ENCODE results near the gene CCL16. TPM values are rescaled to one million over a fixed set of nuclear protein-coding genes. Genes with fewer than 3 reads are reported as not detected.

Gene CCL16
- total and polyA plus RNA-seq, 8 donors, result 0.14 to 0.30 TPM; not detected in 6

GRCh38 chr17:35930211-35931065, 50.9 kb downstream of the CCL16 start, which contains the start of gene RDM1:
TSS of gene RDM1 (minus strand) at chr17:35930773. CDS start at chr17:35930727, 46 bp downstream.
- Histone ChIP-seq H3K36me3 (no peaks in the 10 kb centered on the region), H3K9me3 (no peaks in the 10 kb centered on the region), H3K4me1 (peaks cover 0 to 4% (median 0%) of the 10 kb centered on the region in 3 donors), H3K4me3 (peak within 1 kb of the TSS in 3 of 4 donors; percentile 22 to 43 (median 26)), H3K27ac (no peak within 1 kb of the TSS), H3K27me3 (no peaks in the 10 kb centered on the region)
- TF ChIP-seq CTCF (IDR thresholded peaks at IDR 0.05), result no peak
- FAIRE-seq (no peak), ATAC-seq (peak; percentile 64 to 96 (median 84)), DNase-seq (peak; percentile 15 to 75 (median 43))
- 2 to 3% methylated on average over 35 of the region's 35 CpGs for WGBS, 2 donors
- intact Hi-C loops (cut with DNase I), result no loop called here

GRCh38 chr17:35927714-35928113, 53.6 kb downstream of the CCL16 start:
- no peaks in the 10 kb centered on the region for H3K27me3 ChIP-seq
- no peak overlapping the region for H3K4me3 ChIP-seq
- H3K36me3 ChIP-seq, result no peaks in the 10 kb centered on the region
- FAIRE-seq (no peak), ATAC-seq (no peak), DNase-seq (no peak)
- H3K4me1 ChIP-seq, result peaks cover 0 to 4% (median 0%) of the 10 kb centered on the region in 3 donors
- no peaks in the 10 kb centered on the region for H3K9me3 ChIP-seq
- TF ChIP-seq CTCF (IDR thresholded peaks at IDR 0.05), result no peak
- intact Hi-C loops (cut with DNase I), result no loop called here
- H3K27ac ChIP-seq, result no peak overlapping the region

Other genes starting within 250 kb of the CCL16 start
- gene RASL10B, start 249.9 kb downstream of the CCL16 start, total RNA-seq, result 1 to 10 TPM; 3.1 to 4.9 (median 4.0) TPM
- 1 to 10 TPM; 2.5 to 6.3 TPM for gene RASL10B, start 249.9 kb downstream of the CCL16 start, polyA plus RNA-seq
- gene GAS2L2, start 228.3 kb downstream of the CCL16 start, total RNA-seq, result under 1 TPM; 0.03 to 0.15 (median 0.07) TPM
- gene GAS2L2, start 228.3 kb downstream of the CCL16 start, polyA plus RNA-seq, result under 1 TPM in 1 of 2 donors, not detected in 1; 0.33 TPM
- gene C17orf50, start 220.6 kb downstream of the CCL16 start, total RNA-seq, result under 1 TPM in 2 of 6 donors, not detected in 4; 0.17 to 0.28 TPM
- under 1 TPM in 1 of 2 donors, not detected in 1; 0.12 TPM for gene C17orf50, start 220.6 kb downstream of the CCL16 start, polyA plus RNA-seq
- 1 to 10 TPM in 2 of 6 donors, under 1 TPM in 4; 0.20 to 2.5 (median 0.78) TPM for gene MMP28, start 185.9 kb downstream of the CCL16 start, total RNA-seq
- gene MMP28, start 185.9 kb downstream of the CCL16 start, polyA plus RNA-seq, result 1 to 10 TPM; 3.0 to 3.8 TPM
- gene TAF15, start 172.0 kb downstream of the CCL16 start, total RNA-seq, result 10 to 100 TPM; 62.9 to 85.2 (median 69.0) TPM
- gene TAF15, start 172.0 kb downstream of the CCL16 start, polyA plus RNA-seq, result 10 to 100 TPM; 73.5 to 88.1 TPM
- gene HEATR9, start 112.6 kb downstream of the CCL16 start, total RNA-seq, result not detected
- not detected for gene HEATR9, start 112.6 kb downstream of the CCL16 start, polyA plus RNA-seq
- gene CCL5, start 101.1 kb downstream of the CCL16 start, total RNA-seq, result 1 to 10 TPM in 4 of 6 donors, under 1 TPM in 2; 0.47 to 3.5 (median 2.0) TPM
- gene CCL5, start 101.1 kb downstream of the CCL16 start, polyA plus RNA-seq, result 1 to 10 TPM; 1.5 to 2.1 TPM
- gene RDM1, start 50.7 kb downstream of the CCL16 start, total RNA-seq, result under 1 TPM in 1 of 6 donors, not detected in 5; 0.31 TPM
- not detected for gene RDM1, start 50.7 kb downstream of the CCL16 start, polyA plus RNA-seq
- gene LYZL6, start 37.8 kb downstream of the CCL16 start, total RNA-seq, result not detected
- gene LYZL6, start 37.8 kb downstream of the CCL16 start, polyA plus RNA-seq, result not detected
- 10 to 100 TPM in 1 of 6 donors, 1 to 10 TPM in 5; 1.9 to 11.5 (median 5.0) TPM for gene CCL14, start 5.2 kb upstream of the CCL16 start, total RNA-seq
- 10 to 100 TPM in 1 of 2 donors, 1 to 10 TPM in 1; 5.7 to 53.7 TPM for gene CCL14, start 5.2 kb upstream of the CCL16 start, polyA plus RNA-seq
- gene CCL15, start 20.1 kb upstream of the CCL16 start, total RNA-seq, result under 1 TPM in 3 of 6 donors, not detected in 3; 0.32 to 0.55 (median 0.32) TPM
- under 1 TPM in 1 of 2 donors, not detected in 1; 0.59 TPM for gene CCL15, start 20.1 kb upstream of the CCL16 start, polyA plus RNA-seq
- 1 to 10 TPM in 2 of 6 donors, under 1 TPM in 2, not detected in 2; 0.39 to 2.2 (median 0.93) TPM for gene CCL23, start 36.5 kb upstream of the CCL16 start, total RNA-seq
- under 1 TPM; 0.46 to 0.70 TPM for gene CCL23, start 36.5 kb upstream of the CCL16 start, polyA plus RNA-seq
- 1 to 10 TPM in 2 of 6 donors, under 1 TPM in 2, not detected in 2; 0.13 to 1.5 (median 1.1) TPM for gene CCL18, start 82.8 kb upstream of the CCL16 start, total RNA-seq
- gene CCL18, start 82.8 kb upstream of the CCL16 start, polyA plus RNA-seq, result not detected
- 1 to 10 TPM in 4 of 6 donors, under 1 TPM in 2; 0.28 to 3.5 (median 1.2) TPM for gene CCL3, start 108.6 kb upstream of the CCL16 start, total RNA-seq
- under 1 TPM; 0.56 to 0.76 TPM for gene CCL3, start 108.6 kb upstream of the CCL16 start, polyA plus RNA-seq
- 1 to 10 TPM in 4 of 6 donors, under 1 TPM in 2; 0.28 to 2.0 (median 1.5) TPM for gene CCL4, start 122.3 kb upstream of the CCL16 start, total RNA-seq
- gene CCL4, start 122.3 kb upstream of the CCL16 start, polyA plus RNA-seq, result under 1 TPM; 0.47 to 0.99 TPM
- 1 to 10 TPM; 2.2 to 5.7 (median 3.4) TPM for gene TBC1D3B, start 195.1 kb upstream of the CCL16 start, total RNA-seq
- 1 to 10 TPM; 3.9 to 4.5 TPM for gene TBC1D3B, start 195.1 kb upstream of the CCL16 start, polyA plus RNA-seq
- gene CCL3L1, start 215.3 kb upstream of the CCL16 start, total RNA-seq, result under 1 TPM in 3 of 6 donors, not detected in 3; 0.32 to 0.44 (median 0.43) TPM
- under 1 TPM in 1 of 2 donors, not detected in 1; 0.38 TPM for gene CCL3L1, start 215.3 kb upstream of the CCL16 start, polyA plus RNA-seq
- under 1 TPM in 2 of 6 donors, not detected in 4; 0.76 to 0.90 TPM for gene CCL4L2, start 229.6 kb upstream of the CCL16 start, total RNA-seq
- under 1 TPM in 1 of 2 donors, not detected in 1; 0.16 TPM for gene CCL4L2, start 229.6 kb upstream of the CCL16 start, polyA plus RNA-seq